A549 (cell line): ENCODE results near the gene MYO18A. TPM values are rescaled to one million over a fixed set of nuclear protein-coding genes. Genes with fewer than 3 reads are reported as not detected.

Experiments used
- ATAC-seq, 2 experiments: fragments of 200-7000 bp in 1 of 2; fragments of >200 bp in 1 of 2; cut with Nextera tagmentation in 1 of 2; cut with Tn5 transposase in 1 of 2; 3 replicates each; pipeline versions ENCODE4 v1.8.0 to v1.9.1; 2018 to 2020; ENCODE audit warnings: mild to moderate bottlenecking in 1 of 2, moderate library complexity in 1 of 2
- CTCF ChIA-PET: fragments of 300-600 bp; sonication (Branson Sonifier 250); formaldehyde crosslinking; extraction: SDS; loops from one replicate; lab custom pipeline; 2021; ENCODE audit warnings: antibody characterized with exemption, inconsistent platforms; lab: Yijun Ruan, JAX
- POLR2A ChIA-PET: fragments of 350-600 bp; formaldehyde crosslinking; extraction: SDS; loops from one replicate; lab custom pipeline; 2021; ENCODE audit warnings: antibody characterized with exemption, inconsistent platforms; lab: Yijun Ruan, JAX
- DNase-seq, 2 experiments: peaks; one replicate each; pipeline versions ENCODE4 v3.0.0 to v3.0.0-alpha.2; 2011 to 2016; ENCODE audit warnings: low read depth in 1 of 2, low spot score in 1 of 2
- FAIRE-seq: peaks from 2 replicates; lab custom pipeline; 2011; peaks lifted over from hg19 to GRCh38; lab: Jason Lieb, UNC
- H3K27ac ChIP-seq, 2 experiments: fragments of >200 bp; sonication (Bioruptor Twin); formaldehyde crosslinking; 3 replicates each; pipeline ENCODE4 v1.5.1; 2016 to 2017
- H3K4me1 ChIP-seq: fragments of >200 bp; sonication (Bioruptor Twin); formaldehyde crosslinking; 3 replicates; pipeline ENCODE4 v1.6.1; 2016
- H3K4me2 ChIP-seq: fragments of >200 bp; sonication (Bioruptor Twin); formaldehyde crosslinking; 3 replicates; pipeline ENCODE4 v1.6.1; 2016
- H3K4me3 ChIP-seq: fragments of >200 bp; sonication (Bioruptor Twin); formaldehyde crosslinking; 3 replicates; pipeline ENCODE4 v1.5.1; 2016
- H3K9me3 ChIP-seq: fragments of >200 bp; sonication (Bioruptor Twin); formaldehyde crosslinking; 3 replicates; pipeline ENCODE4 v1.6.1; 2016
- CBX8 ChIP-seq: fragments of 200-600 bp; sonication (generic); IDR thresholded peaks from 2 replicates; pipeline ENCODE4 v1.6.1; 2016
- CHD2 ChIP-seq: fragments of 150-350 bp; IDR thresholded peaks from 2 replicates; pipeline ENCODE4 v1.6.1; 2014; ENCODE audit warnings: low read length; ENCODE audit not compliant: partially characterized antibody
- ELK1 ChIP-seq: fragments of 150-350 bp; IDR thresholded peaks from 2 replicates; pipeline ENCODE4 v1.6.1; 2014; ENCODE audit warnings: low read depth, mild to moderate bottlenecking, low read length
- EP300 ChIP-seq, 2 experiments: fragments of >200 bp; sonication (Bioruptor Twin); formaldehyde crosslinking; IDR thresholded peaks; 2 replicates in 1 of 2; 3 replicates in 1 of 2; pipeline ENCODE4 v1.6.1; 2016 to 2017
- ESRRA ChIP-seq: fragments of 150-350 bp; IDR thresholded peaks from 2 replicates; pipeline ENCODE4 v1.6.1; 2014; ENCODE audit warnings: mild to moderate bottlenecking, low read length, borderline replicate concordance
- GATA3 ChIP-seq: IDR thresholded peaks from 2 replicates; pipeline ENCODE4 v1.6.1; 2012; ENCODE audit warnings: borderline replicate concordance
- HES2 ChIP-seq: fragments of >200 bp; sonication (Bioruptor Twin); formaldehyde crosslinking; IDR thresholded peaks from 2 replicates; pipeline ENCODE4 v1.6.1; 2016
- HOXA7 ChIP-seq: fragments of 250-450 bp; sonication (Bioruptor Pico); IDR thresholded peaks from 2 replicates; pipeline ENCODE4 v1.5.0; 2020; ENCODE audit warnings: mild to moderate bottlenecking, moderate library complexity
- HOXB13 ChIP-seq: fragments of 250-450 bp; sonication (Bioruptor Pico); IDR thresholded peaks from 2 replicates; pipeline ENCODE4 v1.5.0; 2020; ENCODE audit warnings: low read depth, mild to moderate bottlenecking, moderate library complexity
- KDM1A ChIP-seq: fragments of 200-600 bp; sonication (generic); IDR thresholded peaks from 2 replicates; pipeline ENCODE4 v1.6.1; 2016; ENCODE audit warnings: low read depth, mild to moderate bottlenecking
- KDM5A ChIP-seq: fragments of 200-600 bp; sonication (generic); IDR thresholded peaks from 2 replicates; pipeline ENCODE4 v1.6.1; 2016; ENCODE audit warnings: antibody characterized with exemption, mild to moderate bottlenecking
- MAFK ChIP-seq: fragments of 450-650 bp; IDR thresholded peaks from 2 replicates; pipeline ENCODE4 v1.6.1; 2014; ENCODE audit not compliant: partially characterized antibody
- MYC ChIP-seq: IDR thresholded peaks from 2 replicates; pipeline ENCODE4 v1.6.1; 2012; ENCODE audit warnings: mild to moderate bottlenecking, inconsistent platforms, low read length, improper control_type of control experiment, borderline replicate concordance
- NPAS2 ChIP-seq: fragments of 250-450 bp; sonication (Bioruptor Pico); IDR thresholded peaks from 2 replicates; pipeline ENCODE4 v1.8.0; 2022; ENCODE audit warnings: mild to moderate bottlenecking, moderate library complexity, borderline replicate concordance
- NR3C1 ChIP-seq: fragments of >200 bp; sonication (Bioruptor Twin); formaldehyde crosslinking; IDR thresholded peaks from 3 replicates; pipeline ENCODE4 v1.6.1; 2017
- PBX3 ChIP-seq: IDR thresholded peaks from 2 replicates; pipeline ENCODE4 v1.6.1; 2012
- POLR2AphosphoS2 ChIP-seq: conservative IDR thresholded peaks from 2 replicates; pipeline ENCODE4 v1.6.1; 2012; ENCODE audit warnings: low read length, improper control_type of control experiment, inconsistent platforms
- RAD21 ChIP-seq, 2 experiments: fragments of >200 bp in 1 of 2; sonication (Bioruptor Twin) in 1 of 2; formaldehyde crosslinking in 1 of 2; IDR thresholded peaks in 1 of 2; conservative IDR thresholded peaks in 1 of 2; 2 replicates in 1 of 2; 3 replicates in 1 of 2; pipeline ENCODE4 v1.6.1; 2012 to 2018; ENCODE audit warnings: inconsistent platforms in 1 of 2
- RARB ChIP-seq: fragments of 250-450 bp; sonication (Bioruptor Pico); IDR thresholded peaks from 2 replicates; pipeline ENCODE4 v1.8.0; 2021; ENCODE audit warnings: mild to moderate bottlenecking, moderate library complexity
- RFX5 ChIP-seq: fragments of 450-650 bp; IDR thresholded peaks from 2 replicates; pipeline ENCODE4 v1.7.1; 2014; ENCODE audit warnings: antibody characterized with exemption, mild to moderate bottlenecking, moderate library complexity
- RNF2 ChIP-seq: fragments of 200-600 bp; sonication (generic); IDR thresholded peaks from 2 replicates; pipeline ENCODE4 v1.6.1; 2016; ENCODE audit warnings: low read depth, mild to moderate bottlenecking, antibody characterized with exemption, moderate library complexity, borderline replicate concordance
- SREBF2 ChIP-seq: fragments of 450-650 bp; IDR thresholded peaks from 2 replicates; pipeline ENCODE4 v1.6.1; 2014; ENCODE audit warnings: mild to moderate bottlenecking, moderate library complexity
- TFCP2L1 ChIP-seq: fragments of 250-450 bp; sonication (Bioruptor Pico); IDR thresholded peaks from 2 replicates; pipeline ENCODE4 v1.5.0; 2021; ENCODE audit warnings: mild to moderate bottlenecking
- ZC3H11A ChIP-seq: fragments of 450-650 bp; IDR thresholded peaks from 2 replicates; pipeline ENCODE4 v1.6.1; 2014; ENCODE audit warnings: antibody characterized with exemption, mild to moderate bottlenecking
- ZFP36 ChIP-seq: fragments of 450-650 bp; IDR thresholded peaks from 2 replicates; pipeline ENCODE4 v1.6.1; 2014; ENCODE audit warnings: borderline replicate concordance; ENCODE audit not compliant: partially characterized antibody
- ZNF302 ChIP-seq: fragments of 250-450 bp; sonication (Bioruptor Pico); IDR thresholded peaks from 2 replicates; pipeline ENCODE4 v1.9.0; 2021; ENCODE audit warnings: inconsistent platforms, mild to moderate bottlenecking, moderate library complexity
- ZSCAN20 ChIP-seq: fragments of 250-450 bp; sonication (Bioruptor Pico); IDR thresholded peaks from 2 replicates; pipeline ENCODE4 v1.8.0; 2022; ENCODE audit warnings: mild to moderate bottlenecking, moderate library complexity
- WGBS: methylation state at CpG from one replicate; pipeline ENCODE4 v1.1.6; 2017; ENCODE audit errors: missing lambda C conversion rate; 5-methylcytosine and 5-hydroxymethylcytosine counted together
- polyA plus RNA-seq, 4 experiments: library from polyadenylated mRNA; depleted of rRNA in 3 of 4; stranded (reverse); fragments of >200 nt; fragmentation: RNase III in 1 of 4; extraction: RNeasy Plus Mini Kit Qiagen cat#74134 plus additional on column Dnase treatment in 1 of 4; gene quantifications; 2 replicates in 3 of 4; 3 replicates in 1 of 4; pipeline ENCODE4 v1.2.3, GENCODE V29; 2011 to 2017

MYO18A gene
- polyA plus RNA-seq, 2 of the 4 experiments (the other 2 are of a cell fraction): 12.3 to 28.4 TPM

GRCh38 chr17:29158096-29158487 lies 22.1 kb downstream of the MYO18A start:
- Histone ChIP-seq H3K4me2 (peak overlapping the region; percentile 69), H3K4me1 (peaks cover 81% of the 10 kb centered on the region), H3K4me3 (no peak overlapping the region), H3K27ac (peak overlapping the region; percentile 53 to 94; a peak in 5 of 6 replicates), H3K9me3 (no peaks in the 10 kb centered on the region)
- WGBS: 93% methylated on average over 10 of the region's 11 CpGs
- DNase-seq (no peak), FAIRE-seq (no peak), ATAC-seq (no peak)
- TF ChIP-seq KDM1A (no peak), ESRRA (no peak), ZFP36 (no peak), CHD2 (no peak), POLR2AphosphoS2 (no peak), ZSCAN20 (CRISPR knock-in tag) (no peak), ELK1 (no peak), EP300 (IDR thresholded peaks at IDR 0.05) (no peak), RFX5 (no peak), KDM5A (no peak), RNF2 (no peak), HOXA7 (CRISPR knock-in tag) (no peak), RAD21 (conservative IDR thresholded peaks at IDR 0.05 in 1 of 2, IDR thresholded peaks at IDR 0.05 in 1 of 2) (no peak)
- ChIA-PET CTCF (interaction anchor here (7.0 to 21.3 kb wide), 2 partner anchors 19 to 60 kb away, joined by 65 to 263 read pairs; partner anchors contain the start of gene MYO18A), POLR2A (no interaction called here)

GRCh38 chr17:29157310-29157709 lies 22.9 kb downstream of the MYO18A start:
- POLR2A ChIA-PET: no interaction called here
- peak overlapping the region; percentile 81 to 94; a peak in 5 of 6 replicates for H3K27ac ChIP-seq
- CTCF ChIA-PET: interaction anchor here (4.6 to 21.3 kb wide), 3 partner anchors 7 to 61 kb away, joined by 19 to 263 read pairs (median 65); partner anchors contain the start of gene MYO18A

GRCh38 chr17:29156781-29157180 lies 23.4 kb downstream of the MYO18A start:
- peaks cover 91% of the 10 kb centered on the region for H3K4me1 ChIP-seq
- H3K4me2 ChIP-seq: peak overlapping the region; percentile 70
- POLR2A ChIA-PET: no interaction called here
- TF ChIP-seq ELK1 (no peak), GATA3 (no peak), ZNF302 (CRISPR knock-in tag) (no peak), NPAS2 (CRISPR knock-in tag) (no peak), RARB (CRISPR knock-in tag) (no peak), PBX3 (no peak)
- H3K27ac ChIP-seq: peak overlapping the region; percentile 81 to 94
- FAIRE-seq (no peak), ATAC-seq (no peak), DNase-seq (no peak)
- CTCF ChIA-PET: interaction anchor here (0.9 to 21.3 kb wide), 4 partner anchors 8 to 213 kb away, joined by 3 to 263 read pairs (median 42); partner anchors contain the start of gene MYO18A
- no peaks in the 10 kb centered on the region for H3K9me3 ChIP-seq
- WGBS: 90% methylated on average over 6 of the region's 6 CpGs
- H3K4me3 ChIP-seq: no peak overlapping the region

More at GRCh38 chr17:29157310-29157709, 22.9 kb downstream of the MYO18A start:
- H3K4me1 ChIP-seq: peaks cover 86% of the 10 kb centered on the region
- H3K9me3 ChIP-seq: no peaks in the 10 kb centered on the region
- peak overlapping the region; percentile 69 for H3K4me2 ChIP-seq
- ATAC-seq (no peak), FAIRE-seq (no peak), DNase-seq (no peak)
- 71% methylated on average over 1 of the region's 1 CpG for WGBS
- no peak overlapping the region for H3K4me3 ChIP-seq
- TF ChIP-seq MAFK (no peak), RNF2 (no peak), ZNF302 (CRISPR knock-in tag) (no peak), RAD21 (conservative IDR thresholded peaks at IDR 0.05 in 1 of 2, IDR thresholded peaks at IDR 0.05 in 1 of 2) (no peak), ZC3H11A (no peak), HOXB13 (CRISPR knock-in tag) (no peak), TFCP2L1 (CRISPR knock-in tag) (no peak), POLR2AphosphoS2 (no peak), MYC (no peak), SREBF2 (no peak), NR3C1 (no peak), ZFP36 (no peak), CBX8 (no peak), KDM5A (no peak), HES2 (no peak)
